RWPE1 (cell line): ENCODE results near the gene ISL2.

Experiments used
- CTCF ChIA-PET: fragments of 350-600 bp; sonication (Branson Sonifier 250); formaldehyde crosslinking; extraction: SDS; loops from one replicate; lab custom pipeline; 2021; lab: Yijun Ruan, JAX
- POLR2A ChIA-PET: fragments of 400-600 bp; formaldehyde crosslinking; extraction: SDS; loops from one replicate; lab custom pipeline; 2020; ENCODE audit warnings: antibody characterized with exemption; ENCODE audit not compliant: low non-redundant PET; lab: Yijun Ruan, JAX
- DNase-seq: peaks from one replicate; pipeline ENCODE4 v3.0.0; 2012; ENCODE audit warnings: low spot score
- H3K27ac ChIP-seq: fragments of 450-650 bp; 2 replicates; pipeline ENCODE4 v1.5.1; 2017
- TF ChIP-seq, protein P1 (sequence below): fragments of 450-650 bp; conservative IDR thresholded peaks from 2 replicates; pipeline ENCODE4 v1.5.1; 2017; ENCODE audit warnings: low read depth, mild to moderate bottlenecking

ISL2 gene

DNA sequence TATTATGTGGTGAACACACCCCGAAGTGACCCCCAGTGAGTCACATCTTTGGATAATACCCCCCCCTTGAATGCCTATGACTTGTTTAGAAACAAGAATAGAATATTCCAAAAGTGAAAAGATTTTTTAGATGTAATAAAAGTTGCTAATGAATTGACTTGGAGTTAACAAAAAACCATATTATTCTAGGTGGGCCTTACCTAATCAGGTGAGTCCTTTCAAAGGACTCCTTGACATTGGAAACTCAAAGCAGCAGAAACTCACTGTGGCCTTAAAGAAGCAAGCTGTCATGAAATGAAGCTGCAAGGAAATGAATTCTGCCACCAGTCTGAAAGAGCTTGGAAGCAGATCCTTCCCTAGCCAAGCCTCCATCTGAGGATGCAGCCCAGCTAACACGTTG, 10.9 kb upstream of the ISL2 start:
- DNase-seq: no peak
- H3K27ac ChIP-seq: no peak overlapping the region
- TF ChIP-seq, protein P1, sequence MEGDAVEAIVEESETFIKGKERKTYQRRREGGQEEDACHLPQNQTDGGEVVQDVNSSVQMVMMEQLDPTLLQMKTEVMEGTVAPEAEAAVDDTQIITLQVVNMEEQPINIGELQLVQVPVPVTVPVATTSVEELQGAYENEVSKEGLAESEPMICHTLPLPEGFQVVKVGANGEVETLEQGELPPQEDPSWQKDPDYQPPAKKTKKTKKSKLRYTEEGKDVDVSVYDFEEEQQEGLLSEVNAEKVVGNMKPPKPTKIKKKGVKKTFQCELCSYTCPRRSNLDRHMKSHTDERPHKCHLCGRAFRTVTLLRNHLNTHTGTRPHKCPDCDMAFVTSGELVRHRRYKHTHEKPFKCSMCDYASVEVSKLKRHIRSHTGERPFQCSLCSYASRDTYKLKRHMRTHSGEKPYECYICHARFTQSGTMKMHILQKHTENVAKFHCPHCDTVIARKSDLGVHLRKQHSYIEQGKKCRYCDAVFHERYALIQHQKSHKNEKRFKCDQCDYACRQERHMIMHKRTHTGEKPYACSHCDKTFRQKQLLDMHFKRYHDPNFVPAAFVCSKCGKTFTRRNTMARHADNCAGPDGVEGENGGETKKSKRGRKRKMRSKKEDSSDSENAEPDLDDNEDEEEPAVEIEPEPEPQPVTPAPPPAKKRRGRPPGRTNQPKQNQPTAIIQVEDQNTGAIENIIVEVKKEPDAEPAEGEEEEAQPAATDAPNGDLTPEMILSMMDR: no peak
- ChIA-PET CTCF (no interaction called here), POLR2A (no interaction called here)

DNA sequence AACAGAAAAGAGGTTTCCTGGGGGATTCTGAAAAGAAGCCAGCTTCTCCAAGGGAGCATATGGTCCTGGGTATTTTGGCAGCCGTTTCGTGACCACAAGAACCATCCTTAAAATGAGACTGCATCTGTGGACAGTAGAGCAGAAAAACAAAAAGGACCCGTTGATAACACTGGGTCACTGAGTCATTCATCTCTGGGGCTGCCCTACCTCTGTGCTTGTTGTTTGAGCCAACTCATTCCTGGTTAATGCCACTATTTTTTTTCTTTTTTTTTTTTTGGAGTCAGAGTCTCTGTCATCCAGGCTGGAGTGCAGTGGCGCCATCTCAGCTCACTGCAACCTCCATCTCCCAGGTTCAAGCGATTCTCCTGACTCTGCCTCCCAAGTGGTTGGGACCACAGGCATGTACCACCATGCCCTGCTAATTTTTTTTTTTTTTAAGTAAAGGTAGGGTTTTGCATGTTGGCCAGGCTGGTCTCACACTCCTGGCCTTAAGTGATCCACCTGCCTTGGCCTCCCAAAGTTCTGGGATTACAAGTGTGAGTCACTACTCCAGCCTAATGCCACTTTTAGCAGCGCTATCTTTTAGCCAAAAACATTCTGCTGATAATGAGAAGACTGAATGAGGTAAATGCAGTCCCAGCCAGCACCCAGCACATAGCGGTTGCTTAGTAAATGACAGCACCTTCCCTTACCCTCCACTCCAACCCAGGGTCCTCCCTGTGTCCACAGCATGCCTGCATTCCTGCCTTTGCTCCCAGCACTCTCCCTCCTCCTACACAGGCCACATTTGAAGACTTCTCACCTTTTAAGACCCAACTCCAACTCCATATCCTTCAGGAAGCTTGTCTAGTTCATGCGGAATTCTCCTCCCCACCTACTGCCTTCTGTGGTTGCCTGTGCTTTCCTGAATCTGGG, 9.1 kb upstream of the ISL2 start:
- ChIA-PET CTCF (no interaction called here), POLR2A (no interaction called here)
- TF ChIP-seq, protein P1: no peak
- H3K27ac ChIP-seq: no peak overlapping the region
- DNase-seq: peak; percentile 21

DNA sequence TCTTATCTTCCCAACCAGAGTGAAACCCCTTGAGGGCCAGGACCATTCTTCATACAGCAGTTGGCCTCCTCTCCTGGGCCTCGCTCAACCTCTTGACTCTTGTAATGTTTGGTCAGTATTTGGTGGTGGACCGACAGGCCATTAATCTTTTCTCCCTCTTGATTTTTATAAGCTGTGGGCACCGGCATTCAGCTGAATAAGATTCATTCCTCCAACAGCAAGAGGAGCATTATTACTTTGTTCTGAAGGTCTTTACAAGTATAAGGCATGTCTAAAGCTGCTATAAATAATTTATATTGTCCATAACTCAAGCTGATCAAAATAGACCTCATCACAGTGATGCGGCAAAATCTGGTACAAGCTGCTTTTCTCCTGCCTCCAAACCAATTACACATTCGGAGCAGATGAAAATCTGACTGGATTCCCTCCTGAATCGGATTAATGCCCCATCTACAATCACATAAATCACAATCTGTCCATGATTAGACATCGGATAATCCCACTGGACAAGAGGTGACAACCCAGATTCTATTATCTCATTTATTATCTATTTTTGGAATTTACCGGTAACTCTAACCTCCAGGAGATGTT, 8.4 kb upstream of the ISL2 start:
- POLR2A ChIA-PET: no interaction called here
- H3K27ac ChIP-seq: no peak overlapping the region
- DNase-seq: no peak
- CTCF ChIA-PET: no interaction called here
- TF ChIP-seq, protein P1: no peak

DNA sequence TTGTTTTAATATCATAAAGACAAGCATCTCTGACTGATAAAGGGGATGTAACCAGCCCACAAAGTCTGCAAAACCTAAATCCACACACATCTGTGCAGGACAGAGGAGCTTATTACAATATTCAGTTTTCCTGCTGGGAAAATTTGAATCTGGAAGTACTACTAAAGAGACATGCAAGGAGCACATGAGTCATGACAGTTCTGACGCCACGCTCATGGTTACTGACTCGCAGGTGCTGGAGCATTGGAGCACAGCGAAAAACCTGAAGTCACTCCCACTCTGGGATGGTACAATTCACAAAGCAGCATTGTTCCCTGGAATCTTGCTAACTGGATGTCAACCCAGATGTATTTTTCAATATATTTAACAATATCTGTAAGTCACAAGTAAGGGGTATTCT, 7.6 kb upstream of the ISL2 start:
- ChIA-PET POLR2A (no interaction called here), CTCF (interaction anchor here (0.8 kb wide), 1 partner anchor 167 kb away, joined by 5 read pairs; no protein-coding TSS in a partner anchor)
- TF ChIP-seq, protein P1: no peak
- peak; percentile 28 for DNase-seq
- H3K27ac ChIP-seq: no peak overlapping the region

DNA sequence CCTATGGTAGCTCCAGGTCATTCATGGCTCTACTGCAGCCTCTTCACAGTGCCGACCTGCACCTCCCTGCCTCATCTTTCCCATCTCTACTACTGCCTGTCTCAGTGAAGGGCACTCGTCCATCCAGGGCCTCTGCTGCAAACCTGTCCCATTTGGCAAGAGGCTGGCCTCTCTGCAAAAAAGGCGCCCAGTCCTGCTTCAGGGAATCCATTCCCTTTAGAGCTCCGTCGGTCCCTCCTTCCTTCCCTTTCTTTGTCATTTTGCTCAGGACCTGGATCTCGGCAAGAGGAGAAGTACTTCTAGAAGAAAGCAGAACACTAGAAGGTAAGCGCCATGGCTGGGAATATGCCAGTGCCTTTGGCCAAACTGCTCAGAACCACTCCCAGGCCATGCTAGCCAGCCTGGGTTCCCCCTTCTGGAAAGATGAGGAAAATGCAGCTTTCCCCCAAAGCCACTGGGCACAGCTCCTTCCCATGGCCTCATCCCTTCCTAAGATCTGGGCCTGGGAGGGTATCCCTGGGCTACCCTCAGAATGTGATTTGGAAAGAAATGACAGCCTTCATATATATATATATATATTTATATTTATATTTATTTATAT, 6.4 kb upstream of the ISL2 start:
- H3K27ac ChIP-seq: no peak overlapping the region
- TF ChIP-seq, protein P1: no peak; the same call in 1 of the 2 replicates
- ChIA-PET POLR2A (no interaction called here), CTCF (interaction anchor here (0.5 to 1.4 kb wide), 5 partner anchors 17 to 213 kb away, joined by 3 to 5 read pairs (median 4); no protein-coding TSS in a partner anchor)
- peak; percentile 60 for DNase-seq

DNA sequence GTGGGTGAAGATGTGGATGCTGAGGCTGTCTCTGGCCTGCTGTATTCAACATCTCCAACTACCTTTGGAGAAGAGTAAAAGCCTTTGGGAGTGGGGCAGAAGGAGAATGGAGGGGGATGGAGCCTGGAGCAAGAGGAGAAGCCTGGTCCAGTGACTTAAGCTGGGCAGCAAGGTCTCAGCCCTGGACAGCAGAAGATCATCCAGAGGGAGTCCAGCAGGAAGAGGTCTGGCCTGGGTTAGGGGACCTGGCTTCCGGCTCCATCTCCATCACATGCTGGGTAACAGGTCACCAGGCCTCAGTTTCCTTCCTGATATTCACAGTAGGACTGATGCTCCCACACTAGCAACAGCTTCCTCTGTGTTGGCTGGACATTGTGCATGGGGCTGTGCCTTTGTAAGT, 3.8 kb upstream of the ISL2 start:
- H3K27ac ChIP-seq: no peak overlapping the region
- ChIA-PET CTCF (interaction anchor here (0.5 kb wide), 1 partner anchor 39 kb away, joined by 3 read pairs; no protein-coding TSS in a partner anchor), POLR2A (no interaction called here)
- DNase-seq: no peak
- TF ChIP-seq, protein P1: no peak
